B cell (primary cell): Measurements from ENCODE around the gene POU6F1. TPM values are rescaled to one million over a fixed set of nuclear protein-coding genes. Genes with fewer than 3 reads are reported as not detected.

Experiments used
- ATAC-seq: fragments of 200-7000 bp; cut with Tn5 transposase; one replicate; pipeline ENCODE4 v1.10.0; 2021; ENCODE audit warnings: low read depth, mild to moderate bottlenecking, moderate number of reproducible peaks, moderate library complexity
- CTCF ChIA-PET: fragments of 350-600 bp; sonication (Branson Sonifier 250); formaldehyde crosslinking; loops from one replicate; lab custom pipeline; 2021; ENCODE audit warnings: antibody characterized with exemption, inconsistent platforms; lab: Charles Lee
- POLR2A ChIA-PET: fragments of 350-600 bp; sonication (Branson Sonifier 250); formaldehyde crosslinking; loops from one replicate; lab custom pipeline; 2021; ENCODE audit warnings: antibody characterized with exemption; lab: Charles Lee
- DNase-seq: peaks from one replicate; pipeline ENCODE4 v3.0.0; 2013
- H2AFZ ChIP-seq: 2 replicates; pipeline ENCODE4 v1.6.1; 2012; ENCODE audit warnings: mild to moderate bottlenecking, low read depth, low read length; ENCODE audit not compliant: insufficient read depth, poor library complexity, severe bottlenecking
- H3K27ac ChIP-seq, 2 donors: 1 replicate in 1 of 2; 2 replicates in 1 of 2; pipeline ENCODE4 v1.5.1; 2012 to 2013; ENCODE audit warnings: low read length in 2 of 2, mild to moderate bottlenecking in 2 of 2, moderate library complexity in 1 of 2
- H3K27me3 ChIP-seq, 4 experiments: fragments of 200-600 bp in 1 of 4; sonication (generic) in 1 of 4; replicated peaks in 1 of 4; 1 replicate in 2 of 4; 2 replicates in 2 of 4; pipeline versions ENCODE4 v1.6.1 to v1.7.0; 2013 to 2016; ENCODE audit warnings: low read length in 3 of 4, mild to moderate bottlenecking in 2 of 4, mixed read lengths in 1 of 4, moderate library complexity in 1 of 4; ENCODE audit not compliant: insufficient read depth in 4 of 4, control insufficient read depth in 3 of 4; ENCODE audit errors: control extremely low read depth in 1 of 4
- H3K36me3 ChIP-seq, 2 experiments: replicated peaks in 1 of 2; 1 replicate in 1 of 2; 2 replicates in 1 of 2; pipeline versions ENCODE4 v1.6.1 to v1.7.1; 2013; ENCODE audit warnings: low read length in 1 of 2; ENCODE audit not compliant: insufficient read depth in 2 of 2, control insufficient read depth in 1 of 2; ENCODE audit errors: control extremely low read depth in 1 of 2, extremely low read depth in 1 of 2
- H3K4me1 ChIP-seq, 2 donors: fragments of 200-600 bp in 1 of 2; sonication (generic) in 1 of 2; 1 replicate in 1 of 2; 2 replicates in 1 of 2; pipeline versions ENCODE4 v1.5.1 to v1.6.1; 2013 to 2017; ENCODE audit warnings: low read length in 2 of 2; ENCODE audit not compliant: control insufficient read depth in 2 of 2, insufficient read depth in 2 of 2
- H3K4me2 ChIP-seq: replicated peaks from 2 replicates; pipeline ENCODE3; 2012; ENCODE audit warnings: mild to moderate bottlenecking, low read depth, low read length; ENCODE audit not compliant: poor library complexity, severe bottlenecking
- H3K4me3 ChIP-seq, 5 experiments: fragments of 200-600 bp in 1 of 5; sonication (generic) in 1 of 5; 1 replicate in 3 of 5; 2 replicates in 2 of 5; pipeline versions ENCODE4 v1.5.1 to v1.7.0; 2011 to 2016; ENCODE audit warnings: low read length in 4 of 5, mild to moderate bottlenecking in 4 of 5, low read depth in 2 of 5, control low read depth in 1 of 5, moderate library complexity in 1 of 5; ENCODE audit not compliant: insufficient read depth in 1 of 5; ENCODE audit errors: control extremely low read depth in 1 of 5, extremely low read depth in 1 of 5
- H3K79me2 ChIP-seq: fragments of 200-600 bp; sonication (generic); one replicate; pipeline ENCODE4 v1.6.0; 2016; ENCODE audit warnings: low read length; ENCODE audit not compliant: control insufficient read depth, insufficient read depth
- H3K9ac ChIP-seq: fragments of 200-600 bp; sonication (generic); 2 replicates; pipeline ENCODE4 v1.6.1; 2017; ENCODE audit warnings: mild to moderate bottlenecking, low read length, moderate library complexity
- H3K9me3 ChIP-seq, 3 donors: one replicate each; pipeline versions ENCODE4 v1.6.1 to v1.7.1; 2013; ENCODE audit warnings: low read length in 2 of 3; ENCODE audit not compliant: control insufficient read depth in 2 of 3, insufficient read depth in 1 of 3; ENCODE audit errors: control extremely low read depth in 1 of 3
- H4K20me1 ChIP-seq: 2 replicates; pipeline ENCODE4 v1.6.0; 2012; ENCODE audit warnings: mild to moderate bottlenecking, low read length; ENCODE audit not compliant: insufficient read depth, control insufficient read depth, poor library complexity, severe bottlenecking
- H3K27ac Mint-ChIP-seq: one replicate; pipeline ENCODE4 v1.8.0; 2021; ENCODE audit warnings: mixed read lengths
- H3K27me3 Mint-ChIP-seq: one replicate; pipeline ENCODE4 v1.8.0; 2021; ENCODE audit warnings: mixed read lengths
- H3K4me1 Mint-ChIP-seq: one replicate; pipeline ENCODE4 v1.8.0; 2021; ENCODE audit warnings: mixed read lengths
- H3K4me3 Mint-ChIP-seq: one replicate; pipeline ENCODE4 v1.8.0; 2021; ENCODE audit warnings: mixed read lengths
- H3K9me3 Mint-ChIP-seq: one replicate; pipeline ENCODE4 v1.8.0; 2022; ENCODE audit warnings: mixed read lengths; ENCODE audit not compliant: insufficient read depth
- CTCF ChIP-seq: fragments of 200-600 bp; IDR thresholded peaks from one replicate; pipeline ENCODE4 v1.8.0; 2022; ENCODE audit warnings: antibody characterized with exemption, mild to moderate bottlenecking
- EZH2 ChIP-seq: IDR thresholded peaks from 2 replicates; pipeline ENCODE4 v1.6.1; 2012; ENCODE audit warnings: borderline replicate concordance, low read depth, mild to moderate bottlenecking, moderate library complexity, low read length; ENCODE audit not compliant: insufficient read depth, poor library complexity, severe bottlenecking
- WGBS: methylation state at CpG from one replicate; pipeline ENCODE4 v1.1.5; 2013; ENCODE audit warnings: missing lambda C conversion rate; ENCODE audit not compliant: insufficient coverage; 5-methylcytosine and 5-hydroxymethylcytosine counted together
- intact Hi-C: fragments of 100-400 bp; cut with micrococcal nuclease; formaldehyde crosslinking; loops from one replicate; pipeline ENCODE4 v1.10.0; 2022
- polyA plus RNA-seq: library from polyadenylated mRNA; depleted of rRNA; stranded (reverse); fragments of >200 nt; gene quantifications from 2 replicates; pipeline ENCODE4 v1.2.3, GENCODE V29; 2012
- total RNA-seq, 2 donors: library from RNA; stranded (reverse); fragments of 120-200 nt in 1 of 2; gene quantifications; 1 replicate in 1 of 2; 2 replicates in 1 of 2; pipeline versions ENCODE4 v1.2.3 to v1.2.4, GENCODE V29; 2013 to 2022

Gene POU6F1
- total and polyA plus RNA-seq, 2 donors (not counting 1 experiment from before 2014, with no cell fraction given): 27.7 to 62.6 TPM

- Histone ChIP-seq H2AFZ (no peak overlapping the region), H4K20me1 (no peaks in the 10 kb centered on the region), H3K4me3 (no peak overlapping the region), H3K9ac (no peak overlapping the region), H3K36me3 (peaks cover 0 to 9% of the 10 kb centered on the region in 2 experiments), H3K4me1 (no peaks in the 10 kb centered on the region), H3K27ac (no peak overlapping the region), H3K27me3 (no peaks in the 10 kb centered on the region), H3K9me3 (no peaks in the 10 kb centered on the region), H3K79me2 (no peaks in the 10 kb centered on the region), H3K4me2 (no peak overlapping the region)
- intact Hi-C loops: no loop called here
- Mint-ChIP-seq H3K4me3 (no peak overlapping the region), H3K4me1 (peaks cover 1% of the 10 kb centered on the region), H3K9me3 (no peaks in the 10 kb centered on the region), H3K27ac (no peak overlapping the region), H3K27me3 (no peaks in the 10 kb centered on the region)
- TF ChIP-seq CTCF (no peak), EZH2 (no peak)
- CTCF ChIA-PET: no interaction called here
- ATAC-seq (no peak), DNase-seq (no peak)
- 90% methylated on average over 4 of the region's 7 CpGs for WGBS
- POLR2A ChIA-PET: no interaction called here
These were observed 9.7 kb downstream of the POU6F1 start for GRCh38 chr12:51208016-51208660.

GRCh38 chr12:51205350-51205749, 12.5 kb downstream of the POU6F1 start:
- intact Hi-C loops: no loop called here
- CTCF ChIA-PET: interaction anchor here (1.8 kb wide), 1 partner anchor 136 kb away, joined by 6 read pairs; no protein-coding TSS in a partner anchor
- H3K4me3 ChIP-seq: no peak overlapping the region
- Mint-ChIP-seq H3K4me3 (no peak overlapping the region), H3K27ac (no peak overlapping the region), H3K27me3 (no peaks in the 10 kb centered on the region), H3K4me1 (peaks cover 1% of the 10 kb centered on the region), H3K9me3 (no peaks in the 10 kb centered on the region)
- H3K4me1 ChIP-seq: no peaks in the 10 kb centered on the region
- no peak overlapping the region for H2AFZ ChIP-seq
- ATAC-seq (no peak), DNase-seq (no peak)
- TF ChIP-seq CTCF (no peak), EZH2 (no peak)
- H4K20me1 ChIP-seq: no peaks in the 10 kb centered on the region
- no peaks in the 10 kb centered on the region for H3K9me3 ChIP-seq
- peaks cover 0 to 4% of the 10 kb centered on the region in 2 experiments for H3K36me3 ChIP-seq
- H3K27ac ChIP-seq: no peak overlapping the region
- no peaks in the 10 kb centered on the region for H3K79me2 ChIP-seq
- H3K4me2 ChIP-seq: no peak overlapping the region
- POLR2A ChIA-PET: interaction anchor here (0.7 kb wide), 1 partner anchor 390 kb away, joined by 3 read pairs; no protein-coding TSS in a partner anchor
- WGBS: 96% methylated on average over 4 of the region's 6 CpGs
- no peaks in the 10 kb centered on the region for H3K27me3 ChIP-seq
- H3K9ac ChIP-seq: no peak overlapping the region
